Smooth muscle cell of bladder (primary cell): ENCODE data around the gene DMAP1. TPM values are rescaled to one million over a fixed set of nuclear protein-coding genes. Genes with fewer than 3 reads are reported as not detected.

Source experiments
- total RNA-seq: library from RNA; depleted of rRNA; stranded (reverse); fragments of >200 nt; gene quantifications from 2 replicates; pipeline ENCODE4 v1.2.3, GENCODE V29; 2014

The DMAP1 gene
- total RNA-seq = 17.4 and 23.7 TPM in 2 replicates

GRCh38 chr1:44213222-44214112, at the start of gene DMAP1:
Gene DMAP1, plus strand, starts transcription at chr1:44213471. Its CDS starts 283 bp downstream, at chr1:44213754.

Other genes starting within 250 kb of the DMAP1 start
- 10.0 and 12.0 TPM in 2 replicates for gene DPH2, start 243.5 kb upstream of the DMAP1 start, total RNA-seq
- gene ATP6V0B, start 238.5 kb upstream of the DMAP1 start, total RNA-seq = 103 and 140 TPM in 2 replicates
- 63.1 and 89.3 TPM in 2 replicates for gene B4GALT2, start 234.3 kb upstream of the DMAP1 start, total RNA-seq
- 2.8 and 4.1 TPM in 2 replicates for gene CCDC24, start 221.9 kb upstream of the DMAP1 start, total RNA-seq
- gene SLC6A9, start 182.0 kb upstream of the DMAP1 start, total RNA-seq = 5.2 and 11.4 TPM in 2 replicates
- gene KLF17, start 94.7 kb upstream of the DMAP1 start, total RNA-seq = under 0.01 and 0.09 TPM in 2 replicates
- gene KLF18, start 71.8 kb upstream of the DMAP1 start, total RNA-seq = not detected in 2 replicates
- 38.5 and 39.3 TPM in 2 replicates for gene ERI3, start 141.8 kb downstream of the DMAP1 start, total RNA-seq
- 42.1 and 58.4 TPM in 2 replicates for gene RNF220, start 191.8 kb downstream of the DMAP1 start, total RNA-seq